BLaER1 (cell line): ENCODE results near the gene MED9.
"Not testable (repeated sequence)": the region's sequence is repeated elsewhere in the genome, so short reads cannot be mapped to it uniquely, and the experiment has no call there.

ENCODE experiments used
- H3K27ac ChIP-seq: shearing (Covaris generic); formaldehyde crosslinking; 2 replicates; pipeline ENCODE4 v1.8.1; 2022
- H3K27me3 ChIP-seq: shearing (Covaris generic); formaldehyde crosslinking; 2 replicates; pipeline ENCODE4 v1.8.1; 2022
- H3K36me3 ChIP-seq: shearing (Covaris generic); formaldehyde crosslinking; 2 replicates; pipeline ENCODE4 v1.8.1; 2022
- H3K4me1 ChIP-seq: shearing (Covaris generic); formaldehyde crosslinking; 2 replicates; pipeline ENCODE4 v1.8.1; 2022
- H3K4me2 ChIP-seq: shearing (Covaris generic); formaldehyde crosslinking; 2 replicates; pipeline ENCODE4 v1.8.1; 2022
- H3K4me3 ChIP-seq: shearing (Covaris generic); formaldehyde crosslinking; 2 replicates; pipeline ENCODE4 v1.8.1; 2022
- H3K9ac ChIP-seq: shearing (Covaris generic); formaldehyde crosslinking; 2 replicates; pipeline ENCODE4 v1.8.1; 2022
- H3K9me3 ChIP-seq: shearing (Covaris generic); formaldehyde crosslinking; 2 replicates; pipeline ENCODE4 v1.8.1; 2022
- H4K20me1 ChIP-seq: shearing (Covaris generic); formaldehyde crosslinking; 2 replicates; pipeline ENCODE4 v1.8.1; 2022
- Cebpa-rat ChIP-seq: shearing (Covaris generic); IDR thresholded peaks from 2 replicates; pipeline ENCODE4 v1.8.1; 2022

Gene MED9

GRCh38 chr17:17484451-17484899 lies 7.7 kb downstream of the MED9 start:
- H3K9ac ChIP-seq = peak overlapping the region; percentile 57; the same call in 1 of the 2 replicates
- peaks cover 4% of the 10 kb centered on the region; the same call in 1 of the 2 replicates for H3K9me3 ChIP-seq
- H3K36me3 ChIP-seq = peaks cover 68% of the 10 kb centered on the region
- peaks cover 76% of the 10 kb centered on the region for H3K4me1 ChIP-seq
- H3K4me3 ChIP-seq = no peak overlapping the region
- H3K4me2 ChIP-seq = peak overlapping the region; percentile 82
- H3K27me3 ChIP-seq = no peaks in the 10 kb centered on the region
- H3K27ac ChIP-seq = peak overlapping the region; percentile 44
- TF ChIP-seq Cebpa-rat = no peak
- peaks cover 42% of the 10 kb centered on the region for H4K20me1 ChIP-seq

DNA sequence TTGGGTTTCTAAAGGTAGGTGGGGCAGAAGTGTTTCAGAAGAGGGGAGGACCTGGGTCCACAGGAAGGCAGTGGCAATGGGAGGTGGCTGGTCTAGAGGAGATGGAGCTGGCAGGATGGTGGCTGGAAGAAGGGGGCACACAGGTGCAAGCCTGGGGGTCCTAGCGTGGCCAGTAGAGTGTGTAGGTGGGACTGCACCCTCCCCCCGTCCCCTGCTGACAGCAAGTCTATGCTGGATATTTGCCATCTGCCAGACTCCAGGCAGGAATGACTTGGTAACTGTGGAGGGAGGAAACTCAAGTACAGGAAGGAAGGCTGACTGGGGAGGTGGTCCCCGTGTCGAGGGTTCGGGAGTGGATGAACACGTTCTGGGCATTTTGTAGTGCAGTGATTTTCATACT lies 8.6 kb downstream of the MED9 start:
- Histone ChIP-seq H3K9me3 (peaks cover 4% of the 10 kb centered on the region; the same call in 1 of the 2 replicates), H3K36me3 (peaks cover 58% of the 10 kb centered on the region), H3K4me3 (no peak overlapping the region), H3K4me1 (peaks cover 76% of the 10 kb centered on the region), H3K27me3 (no peaks in the 10 kb centered on the region), H3K9ac (no peak overlapping the region), H3K4me2 (no peak overlapping the region), H3K27ac (no peak overlapping the region), H4K20me1 (peaks cover 41% of the 10 kb centered on the region)
- no peak for TF ChIP-seq Cebpa-rat

- not testable (repeated sequence) for H3K4me3 ChIP-seq, H3K4me2 ChIP-seq, H3K27me3 ChIP-seq, H3K27ac ChIP-seq, H3K9ac ChIP-seq, H3K9me3 ChIP-seq
- H4K20me1 ChIP-seq = peaks cover 44% of the 10 kb centered on the region
- peaks cover 76% of the 10 kb centered on the region for H3K4me1 ChIP-seq
- peaks cover 58% of the 10 kb centered on the region for H3K36me3 ChIP-seq
Observed at GRCh38 chr17:17486416-17486815, 9.6 kb downstream of the MED9 start.

GRCh38 chr17:17487998-17488397 lies 11.2 kb downstream of the MED9 start:
- peaks cover 4% of the 10 kb centered on the region; the same call in 1 of the 2 replicates for H3K9me3 ChIP-seq
- peaks cover 76% of the 10 kb centered on the region for H3K4me1 ChIP-seq
- peaks cover 45% of the 10 kb centered on the region for H4K20me1 ChIP-seq
- peaks cover 64% of the 10 kb centered on the region for H3K36me3 ChIP-seq
- H3K9ac ChIP-seq = no peak overlapping the region
- no peaks in the 10 kb centered on the region for H3K27me3 ChIP-seq
- TF ChIP-seq Cebpa-rat = no peak
- no peak overlapping the region for H3K27ac ChIP-seq
- no peak overlapping the region for H3K4me3 ChIP-seq
- H3K4me2 ChIP-seq = no peak overlapping the region

GRCh38 chr17:17491031-17491471 lies 14.3 kb downstream of the MED9 start:
- Histone ChIP-seq H3K9ac (no peak overlapping the region), H3K4me3 (no peak overlapping the region), H3K4me2 (peak overlapping the region; percentile 100), H3K9me3 (no peaks in the 10 kb centered on the region), H3K27me3 (peaks cover 16% of the 10 kb centered on the region), H3K27ac (0 out of 2 replicates have a peak overlapping the region, but pooled peaks have one; percentile 1), H3K4me1 (peaks cover 76% of the 10 kb centered on the region), H3K36me3 (peaks cover 39% of the 10 kb centered on the region), H4K20me1 (peaks cover 52% of the 10 kb centered on the region)
- TF ChIP-seq Cebpa-rat = no peak

GRCh38 chr17:17491546-17491988 lies 14.8 kb downstream of the MED9 start:
- H3K9me3 ChIP-seq = no peaks in the 10 kb centered on the region
- H3K36me3 ChIP-seq = peaks cover 34% of the 10 kb centered on the region
- H3K27ac ChIP-seq = peak overlapping the region; percentile 45
- H4K20me1 ChIP-seq = peaks cover 52% of the 10 kb centered on the region
- H3K9ac ChIP-seq = peak overlapping the region; percentile 31; the same call in 1 of the 2 replicates
- peak overlapping the region; percentile 30; the same call in 1 of the 2 replicates for H3K4me3 ChIP-seq
- peaks cover 76% of the 10 kb centered on the region for H3K4me1 ChIP-seq
- peaks cover 20% of the 10 kb centered on the region for H3K27me3 ChIP-seq
- TF ChIP-seq Cebpa-rat = no peak
- H3K4me2 ChIP-seq = peak overlapping the region; percentile 100

DNA sequence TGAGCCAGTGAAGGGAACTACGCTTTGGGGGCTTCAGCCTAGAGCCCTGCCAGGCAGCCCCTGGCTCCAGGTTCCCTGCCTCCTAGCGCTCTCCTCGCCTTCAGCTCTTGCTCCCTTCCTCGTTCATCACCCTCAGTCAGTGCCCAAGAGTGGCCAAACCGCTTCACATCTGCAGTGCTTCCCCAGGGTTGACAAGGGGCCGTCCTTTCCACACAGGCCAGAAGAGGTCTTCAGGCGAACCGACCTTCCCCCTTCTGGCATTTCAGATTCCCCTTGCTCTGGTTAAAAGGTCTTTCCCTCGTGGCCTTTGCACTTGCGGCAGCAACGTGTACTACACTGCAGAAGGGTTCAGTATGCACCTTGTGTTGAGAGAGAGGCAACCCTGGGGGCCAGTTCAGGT lies 15.3 kb downstream of the MED9 start:
- H3K27ac ChIP-seq = peak overlapping the region; percentile 45
- peak overlapping the region; percentile 30; the same call in 1 of the 2 replicates for H3K4me3 ChIP-seq
- H3K36me3 ChIP-seq = peaks cover 32% of the 10 kb centered on the region

GRCh38 chr17:17492571-17492970 lies 15.8 kb downstream of the MED9 start:
- peaks cover 52% of the 10 kb centered on the region for H4K20me1 ChIP-seq
- H3K4me1 ChIP-seq = peaks cover 83% of the 10 kb centered on the region
- H3K27ac ChIP-seq = no peak overlapping the region
- no peak for TF ChIP-seq Cebpa-rat
- peak overlapping the region; percentile 31; the same call in 1 of the 2 replicates for H3K9ac ChIP-seq
- peak overlapping the region; percentile 100 for H3K4me2 ChIP-seq
- H3K9me3 ChIP-seq = no peaks in the 10 kb centered on the region
- H3K36me3 ChIP-seq = peaks cover 27% of the 10 kb centered on the region
- H3K4me3 ChIP-seq = 0 out of 2 replicates have a peak overlapping the region, but pooled peaks have one; percentile 15
- peaks cover 20% of the 10 kb centered on the region for H3K27me3 ChIP-seq

More for the DNA sequence above, 15.3 kb downstream of the MED9 start:
- Histone ChIP-seq H3K27me3 (peaks cover 20% of the 10 kb centered on the region), H3K9ac (peak overlapping the region; percentile 31; the same call in 1 of the 2 replicates), H3K4me1 (peaks cover 79% of the 10 kb centered on the region), H3K4me2 (peak overlapping the region; percentile 100), H4K20me1 (peaks cover 52% of the 10 kb centered on the region), H3K9me3 (no peaks in the 10 kb centered on the region)
- no peak for TF ChIP-seq Cebpa-rat

- H3K9ac ChIP-seq = peak overlapping the region; percentile 82; the same call in 1 of the 2 replicates
Observed at GRCh38 chr17:17493249-17493985, 16.6 kb downstream of the MED9 start.

More at GRCh38 chr17:17493249-17493985, 16.6 kb downstream of the MED9 start:
- Histone ChIP-seq H3K9me3 (no peaks in the 10 kb centered on the region), H3K27me3 (peaks cover 20% of the 10 kb centered on the region), H3K4me3 (peak overlapping the region; percentile 77; the same call in 1 of the 2 replicates), H3K36me3 (peaks cover 18% of the 10 kb centered on the region), H3K4me1 (peaks cover 88% of the 10 kb centered on the region), H4K20me1 (peaks cover 52% of the 10 kb centered on the region), H3K4me2 (peak overlapping the region; percentile 100), H3K27ac (peak overlapping the region; percentile 67; the same call in 1 of the 2 replicates)
- no peak for TF ChIP-seq Cebpa-rat
